22Rv1 (cell line): Measurements from ENCODE around the gene SERPINA5.

Experiments used
- CTCF ChIP-seq: fragments of 450-650 bp; IDR thresholded peaks from 2 replicates; pipeline ENCODE4 v1.5.1; 2017; ENCODE audit warnings: mild to moderate bottlenecking
- ZFX ChIP-seq: fragments of 450-650 bp; IDR thresholded peaks from 2 replicates; pipeline ENCODE4 v1.6.1; 2017; ENCODE audit warnings: antibody characterized with exemption, borderline replicate concordance

DNA sequence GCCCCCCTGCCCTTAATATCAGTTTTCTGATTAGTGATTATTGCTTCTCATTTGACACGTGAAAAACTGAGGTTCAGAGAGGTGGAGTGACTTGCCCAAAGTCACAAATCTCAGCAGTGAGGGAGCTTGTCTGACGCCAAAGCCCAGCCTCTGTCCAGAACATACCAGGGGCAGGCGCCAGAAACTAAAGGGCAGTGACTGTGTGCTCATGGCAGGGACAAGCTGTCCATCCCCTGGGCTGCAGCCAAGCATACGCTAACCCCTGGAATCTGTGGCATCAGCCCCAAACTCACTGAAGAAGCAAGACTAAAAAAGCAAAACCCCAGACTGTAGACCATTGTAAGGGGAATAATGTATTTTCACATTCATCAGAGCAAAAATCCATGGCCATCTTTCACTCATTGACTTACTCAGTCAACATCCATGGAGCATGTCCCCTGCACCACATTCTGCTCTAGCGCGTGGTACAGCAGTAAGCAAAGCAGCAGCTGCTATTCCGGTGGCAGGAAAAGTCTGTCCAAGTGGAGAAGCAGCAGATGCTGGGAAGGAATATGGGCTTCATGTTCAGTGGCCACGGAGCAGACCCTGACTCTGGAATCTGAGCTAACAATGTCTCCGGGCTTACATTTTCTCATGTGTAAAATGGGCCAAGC, 21.5 kb upstream of the SERPINA5 start:
- TF ChIP-seq CTCF (no peak), ZFX (no peak)
